Activated CD8-positive, alpha-beta memory T cell treated with anti-CD3 and anti-CD28 coated beads for 1 hour (primary cell): ENCODE results near the gene PTHLH.
A peak's percentile ranks its signal among the peaks of the same experiment; 100 is the strongest.

ENCODE experiments used
- DNase-seq, 2 donors: peaks; one replicate each; pipeline ENCODE4 v3.0.0-alpha.2; 2020; ENCODE audit warnings: low read depth in 1 of 2; ENCODE audit errors: extremely low read depth in 1 of 2

Gene PTHLH

GRCh38 chr12:27946421-27946820 lies 26.1 kb downstream of the PTHLH start:
- no peak for DNase-seq

GRCh38 chr12:27940756-27941402 lies 31.7 kb downstream of the PTHLH start:
- peak; percentile 27 to 50 for DNase-seq

- DNase-seq, result no peak
Measured at GRCh38 chr12:27940245-27940644, 32.3 kb downstream of the PTHLH start.

GRCh38 chr12:27937768-27938167 lies 34.8 kb downstream of the PTHLH start:
- DNase-seq, result no peak

- no peak for DNase-seq
Measured at GRCh38 chr12:27936196-27936595, 36.3 kb downstream of the PTHLH start.

- no peak for DNase-seq
Measured at GRCh38 chr12:27934276-27934675, 38.3 kb downstream of the PTHLH start.

- DNase-seq, result no peak
Measured at GRCh38 chr12:27931390-27931789, 41.1 kb downstream of the PTHLH start.

GRCh38 chr12:27927347-27927746 lies 45.2 kb downstream of the PTHLH start:
- DNase-seq, result no peak

GRCh38 chr12:27924350-27925135 lies 48.0 kb downstream of the PTHLH start:
- DNase-seq, result no peak

- DNase-seq, result no peak
Measured at GRCh38 chr12:27922531-27923139, 49.9 kb downstream of the PTHLH start.

- no peak for DNase-seq
Measured at GRCh38 chr12:27919671-27920235, 52.8 kb downstream of the PTHLH start.

- no peak for DNase-seq
Measured at GRCh38 chr12:27915536-27915935, 57.0 kb downstream of the PTHLH start.

GRCh38 chr12:27915021-27915420 lies 57.5 kb downstream of the PTHLH start:
- no peak for DNase-seq

GRCh38 chr12:27913999-27914614 lies 58.4 kb downstream of the PTHLH start:
- DNase-seq, result no peak

- no peak for DNase-seq
Measured at GRCh38 chr12:27911397-27911796, 61.1 kb downstream of the PTHLH start.
